Sigmoid colon (tissue), 7 donors: ENCODE data around the gene KSR1. TPM values are rescaled to one million over a fixed set of nuclear protein-coding genes. Genes with fewer than 3 reads are reported as not detected.

Experiments
- DNase-seq: peaks from one replicate; pipeline ENCODE4 v3.0.0-alpha.2; 2019
- H3K27ac ChIP-seq, 4 donors: fragments of 200-600 bp; sonication (generic); one replicate each; pipeline ENCODE4 v1.5.1; 2016 to 2019; ENCODE audit warnings: mild to moderate bottlenecking in 1 of 4
- H3K27me3 ChIP-seq, 3 donors: fragments of 200-600 bp; sonication (generic); one replicate each; pipeline ENCODE4 v1.5.1; 2019; ENCODE audit warnings: mild to moderate bottlenecking in 1 of 3
- H3K36me3 ChIP-seq, 4 donors: fragments of 200-600 bp; sonication (generic); one replicate each; pipeline ENCODE4 v1.5.1; 2016 to 2019
- H3K4me1 ChIP-seq, 4 donors: fragments of 200-600 bp; sonication (generic); one replicate each; pipeline ENCODE4 v1.5.1; 2017 to 2019
- H3K4me3 ChIP-seq, 4 donors: fragments of 200-600 bp; sonication (generic); one replicate each; pipeline ENCODE4 v1.5.1; 2017 to 2019; ENCODE audit warnings: mild to moderate bottlenecking in 2 of 4, moderate library complexity in 1 of 4
- H3K9me3 ChIP-seq, 4 donors: fragments of 200-600 bp in 3 of 4; sonication (generic) in 3 of 4; one replicate each; pipeline versions ENCODE4 v1.5.1 to v1.6.1; 2013 to 2019
- EP300 ChIP-seq, 4 donors: sonication (generic); formaldehyde crosslinking; IDR thresholded peaks; one replicate each; pipeline ENCODE4 v1.6.1; 2017; ENCODE audit warnings: antibody characterized with exemption in 4 of 4
- POLR2A ChIP-seq, 2 donors: fragments of 450-650 bp; IDR thresholded peaks; one replicate each; pipeline ENCODE4 v1.6.1; 2016; ENCODE audit warnings: antibody characterized with exemption in 2 of 2, mild to moderate bottlenecking in 2 of 2, moderate library complexity in 2 of 2
- POLR2AphosphoS5 ChIP-seq, 4 donors: sonication (generic); formaldehyde crosslinking; IDR thresholded peaks; one replicate each; pipeline ENCODE4 v1.6.1; 2017; ENCODE audit warnings: antibody characterized with exemption in 4 of 4
- WGBS, 2 donors: extraction: QIAGEN DNeasy Blood & Tissue Kit; methylation state at CpG; one replicate each; pipeline ENCODE4 v1.1.7; 2013; 5-methylcytosine and 5-hydroxymethylcytosine counted together
- intact Hi-C: fragments of 100-400 bp; cut with DNase I; formaldehyde crosslinking; loops from one replicate; pipeline ENCODE4 v1.15.1; 2023
- polyA plus RNA-seq, 3 donors: library from polyadenylated mRNA; stranded (reverse); fragments of 200-250 nt; gene quantifications; one replicate each; pipeline ENCODE4 v1.2.3, GENCODE V29; 2013
- total RNA-seq, 4 donors: library from RNA; depleted of rRNA; stranded (reverse); fragments of >200 nt; gene quantifications; one replicate each; pipeline ENCODE4 v1.1.0, GENCODE V29; 2016
- TF ChIP-seq, protein P1 (sequence below), 4 experiments: fragments of 450-650 bp in 3 of 4; fragments of 200-600 bp in 1 of 4; IDR thresholded peaks; one replicate each; pipeline ENCODE4 v1.5.1; 2016 to 2019; ENCODE audit warnings: antibody characterized with exemption in 4 of 4, mild to moderate bottlenecking in 3 of 4, moderate library complexity in 2 of 4
- donor health status: healthy with polysubstance abuse.
- donor health status: Bipolar disorder and iron deficiency.
- donor health status: healthy.

Gene KSR1
- total and polyA plus RNA-seq, 7 donors: 4.2 to 25.8 (median 18.2) TPM

DNA sequence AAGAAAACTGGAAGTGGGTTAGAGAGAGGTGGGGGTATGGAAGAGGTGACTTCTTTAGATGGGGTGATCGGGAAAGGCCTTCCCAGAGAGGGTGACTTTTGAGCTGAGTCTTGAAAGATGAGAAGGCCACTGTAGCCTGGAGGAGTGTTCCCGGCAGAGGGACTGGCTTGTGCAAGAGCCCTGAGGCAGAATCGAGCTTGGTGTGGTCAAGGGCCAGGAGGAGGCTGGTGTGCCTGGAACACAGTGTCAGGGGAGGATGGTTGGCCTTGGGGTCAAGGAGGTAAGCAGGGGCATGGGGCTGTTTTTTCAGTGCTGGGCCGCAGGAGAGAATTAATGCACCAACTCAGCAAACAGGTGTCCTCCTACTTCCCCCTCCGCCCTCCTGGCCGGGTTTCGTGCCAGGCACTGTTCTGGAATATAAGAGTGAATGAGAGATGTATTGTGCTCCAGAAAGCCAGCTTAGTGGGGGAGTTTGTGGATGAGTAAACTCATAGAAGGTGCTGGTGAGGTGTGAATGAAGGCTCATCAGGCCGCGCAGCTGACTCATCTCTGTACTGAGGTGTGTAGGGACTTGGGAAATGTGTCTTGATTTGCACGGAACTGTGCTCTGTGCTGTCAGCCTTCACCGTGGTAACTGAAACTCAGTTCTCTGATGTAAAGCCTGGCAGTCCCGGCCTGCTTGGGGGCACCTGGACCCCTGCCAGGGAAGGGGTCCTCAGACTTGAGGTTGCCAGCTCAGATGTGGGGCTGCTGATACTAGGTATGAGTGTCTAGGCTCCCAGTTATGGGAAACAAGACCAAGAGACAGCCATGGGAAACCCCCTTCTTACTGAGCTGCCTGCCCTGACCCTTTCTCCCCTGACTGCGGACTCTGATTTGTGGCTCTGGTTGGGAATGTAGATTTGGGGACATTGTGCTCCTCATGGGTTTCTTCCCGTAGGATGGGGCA is 15.3 kb downstream of the KSR1 start:
- H3K4me3 ChIP-seq: no peak overlapping the region
- H3K27ac ChIP-seq: no peak overlapping the region
- WGBS, 2 donors: 68 to 73% methylated on average over 14 of the region's 14 CpGs
- no peak for DNase-seq
- no peaks in the 10 kb centered on the region for H3K27me3 ChIP-seq
- no peak for TF ChIP-seq EP300 (IDR thresholded peaks at IDR 0.05)
- TF ChIP-seq, protein P1, sequence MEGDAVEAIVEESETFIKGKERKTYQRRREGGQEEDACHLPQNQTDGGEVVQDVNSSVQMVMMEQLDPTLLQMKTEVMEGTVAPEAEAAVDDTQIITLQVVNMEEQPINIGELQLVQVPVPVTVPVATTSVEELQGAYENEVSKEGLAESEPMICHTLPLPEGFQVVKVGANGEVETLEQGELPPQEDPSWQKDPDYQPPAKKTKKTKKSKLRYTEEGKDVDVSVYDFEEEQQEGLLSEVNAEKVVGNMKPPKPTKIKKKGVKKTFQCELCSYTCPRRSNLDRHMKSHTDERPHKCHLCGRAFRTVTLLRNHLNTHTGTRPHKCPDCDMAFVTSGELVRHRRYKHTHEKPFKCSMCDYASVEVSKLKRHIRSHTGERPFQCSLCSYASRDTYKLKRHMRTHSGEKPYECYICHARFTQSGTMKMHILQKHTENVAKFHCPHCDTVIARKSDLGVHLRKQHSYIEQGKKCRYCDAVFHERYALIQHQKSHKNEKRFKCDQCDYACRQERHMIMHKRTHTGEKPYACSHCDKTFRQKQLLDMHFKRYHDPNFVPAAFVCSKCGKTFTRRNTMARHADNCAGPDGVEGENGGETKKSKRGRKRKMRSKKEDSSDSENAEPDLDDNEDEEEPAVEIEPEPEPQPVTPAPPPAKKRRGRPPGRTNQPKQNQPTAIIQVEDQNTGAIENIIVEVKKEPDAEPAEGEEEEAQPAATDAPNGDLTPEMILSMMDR (IDR thresholded peaks at IDR 0.05): no peak
- TF ChIP-seq POLR2A (IDR thresholded peaks at IDR 0.05): no peak
- TF ChIP-seq POLR2AphosphoS5 (IDR thresholded peaks at IDR 0.05): no peak
- H3K36me3 ChIP-seq: no peaks in the 10 kb centered on the region
- peaks cover 0 to 25% (median 19%) of the 10 kb centered on the region in 4 donors for H3K4me1 ChIP-seq
- intact Hi-C loops: no loop called here
- no peaks in the 10 kb centered on the region for H3K9me3 ChIP-seq

DNA sequence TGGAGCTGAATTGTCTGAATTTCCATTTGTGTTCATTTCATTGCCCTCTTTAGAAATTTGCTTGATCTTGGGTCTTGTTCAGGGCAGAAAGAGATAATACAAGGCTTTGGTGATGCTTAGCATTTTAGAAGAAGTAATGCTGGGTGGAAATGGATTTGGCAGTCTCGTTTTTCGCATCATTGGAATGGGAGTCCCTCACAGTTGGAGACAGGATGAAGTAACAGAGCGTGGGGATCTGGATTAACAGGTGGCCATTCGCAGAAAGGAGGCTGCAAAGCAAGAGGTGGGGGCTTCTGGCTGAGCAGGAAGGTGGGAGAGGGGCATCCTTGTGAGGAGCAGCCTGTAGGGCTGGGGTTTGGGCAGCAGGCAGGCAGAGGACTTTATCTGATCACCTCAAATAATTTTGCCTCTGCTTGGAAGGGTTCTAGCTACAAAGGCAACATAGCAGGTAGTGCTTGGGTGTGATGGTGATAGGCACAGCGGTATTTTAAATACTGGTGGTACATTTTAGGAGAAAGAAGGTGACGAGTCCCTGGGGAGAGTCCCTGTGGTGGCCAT is 17.0 kb downstream of the KSR1 start:
- no peaks in the 10 kb centered on the region for H3K36me3 ChIP-seq
- H3K4me3 ChIP-seq: no peak overlapping the region
- H3K9me3 ChIP-seq: no peaks in the 10 kb centered on the region
- peaks cover 0 to 25% (median 19%) of the 10 kb centered on the region in 4 donors for H3K4me1 ChIP-seq
- no peaks in the 10 kb centered on the region for H3K27me3 ChIP-seq
- no peak for DNase-seq
- intact Hi-C loops: no loop called here
- 79 to 86% methylated on average over 6 of the region's 6 CpGs for WGBS, 2 donors
- H3K27ac ChIP-seq: peak overlapping the region in 2 of 4 donors; percentile 14 to 44
- TF ChIP-seq, protein P1 (IDR thresholded peaks at IDR 0.05): no peak
- TF ChIP-seq POLR2AphosphoS5 (IDR thresholded peaks at IDR 0.05) (no peak), EP300 (IDR thresholded peaks at IDR 0.05) (no peak), POLR2A (IDR thresholded peaks at IDR 0.05) (no peak)

DNA sequence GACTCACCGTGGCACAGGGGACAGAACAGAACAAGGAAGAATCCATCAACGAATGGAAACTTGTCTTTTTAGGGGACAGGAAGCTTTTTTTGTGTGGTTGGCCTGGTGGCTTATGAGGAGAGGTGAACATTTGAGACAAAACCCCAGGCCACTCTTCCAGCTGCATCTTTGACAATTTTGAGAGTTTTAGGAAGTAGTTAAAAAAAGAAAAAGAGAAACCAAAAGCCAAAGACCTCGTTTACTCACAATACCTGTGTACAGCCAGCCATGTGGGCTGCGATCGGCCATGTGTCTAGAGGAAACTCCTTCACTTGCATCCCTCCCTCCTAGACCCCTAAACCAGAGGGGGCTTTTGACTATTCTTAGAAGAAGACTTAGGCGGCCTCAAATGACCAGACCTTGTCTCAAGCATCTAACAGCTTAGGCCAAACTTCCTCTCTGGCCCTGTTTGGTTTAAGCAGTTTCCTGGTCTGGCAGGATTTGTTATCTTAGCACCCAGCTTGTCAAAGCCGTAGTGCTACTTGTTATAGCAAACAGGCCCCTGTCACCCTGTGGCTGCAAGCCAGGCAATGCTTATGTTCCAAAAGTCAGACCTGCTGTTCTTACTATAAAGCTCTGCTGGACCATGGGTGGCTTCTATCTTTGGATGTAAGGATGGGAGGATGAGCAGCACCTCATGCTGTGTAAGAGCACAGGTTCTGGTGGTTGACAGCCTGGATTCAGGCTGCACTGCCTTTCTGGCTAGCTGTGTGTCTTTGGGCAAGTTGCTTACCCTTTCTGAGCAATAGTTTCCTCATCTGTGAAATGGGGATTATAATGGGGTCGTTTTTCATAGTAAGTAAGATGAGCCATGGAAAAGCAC is 17.7 kb downstream of the KSR1 start:
- peak; percentile 75 for DNase-seq
- intact Hi-C loops: no loop called here
- H3K4me3 ChIP-seq: no peak overlapping the region
- TF ChIP-seq POLR2A (IDR thresholded peaks at IDR 0.05) (no peak), POLR2AphosphoS5 (IDR thresholded peaks at IDR 0.05) (peak in 3 of 4 donors; percentile 15 to 57 (median 28))
- no peaks in the 10 kb centered on the region for H3K9me3 ChIP-seq
- H3K27me3 ChIP-seq: no peaks in the 10 kb centered on the region
- H3K36me3 ChIP-seq: no peaks in the 10 kb centered on the region
- H3K4me1 ChIP-seq: peaks cover 0 to 25% (median 19%) of the 10 kb centered on the region in 4 donors
- peak overlapping the region in 2 of 4 donors; percentile 14 to 44 for H3K27ac ChIP-seq
- 37 to 58% methylated on average over 8 of the region's 8 CpGs for WGBS, 2 donors

DNA sequence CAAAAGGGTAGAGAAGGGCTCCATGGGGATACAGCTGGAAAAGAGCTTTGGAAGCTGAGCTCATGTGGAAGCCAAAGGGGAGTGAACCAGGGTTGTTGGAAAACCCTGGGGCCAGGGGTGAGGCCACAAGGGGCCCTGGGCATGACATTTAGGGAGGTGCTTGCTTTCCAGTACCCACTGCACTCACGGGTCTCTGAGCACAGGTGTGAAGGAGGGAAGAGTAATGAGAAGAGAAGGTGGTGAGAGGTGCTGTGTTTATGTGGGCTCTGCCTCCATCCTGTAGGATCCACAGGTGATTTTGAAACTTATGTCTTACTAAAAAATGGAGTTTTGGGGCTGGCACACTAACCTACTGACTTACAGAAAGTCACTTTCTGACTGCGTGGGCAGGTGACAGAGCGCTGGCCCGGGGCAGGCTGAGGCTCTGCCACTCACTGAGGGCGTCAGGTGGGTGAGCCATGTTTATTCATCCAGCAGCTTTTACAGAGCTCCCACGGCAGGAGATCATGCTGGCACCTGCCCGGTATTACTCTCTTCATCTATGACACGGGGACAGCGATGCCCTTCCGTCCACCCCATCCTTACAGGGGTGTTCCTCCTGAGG is 18.9 kb downstream of the KSR1 start:
- TF ChIP-seq EP300 (IDR thresholded peaks at IDR 0.05) (no peak), POLR2AphosphoS5 (IDR thresholded peaks at IDR 0.05) (no peak), POLR2A (IDR thresholded peaks at IDR 0.05) (no peak)
- TF ChIP-seq, protein P1 (IDR thresholded peaks at IDR 0.05): no peak
- no peak overlapping the region for H3K4me3 ChIP-seq
- peaks cover 0 to 25% (median 19%) of the 10 kb centered on the region in 4 donors for H3K4me1 ChIP-seq
- no peaks in the 10 kb centered on the region for H3K27me3 ChIP-seq
- H3K9me3 ChIP-seq: no peaks in the 10 kb centered on the region
- 78 to 84% methylated on average over 10 of the region's 10 CpGs for WGBS, 2 donors
- DNase-seq: no peak
- H3K36me3 ChIP-seq: no peaks in the 10 kb centered on the region
- intact Hi-C loops: no loop called here
- no peak overlapping the region for H3K27ac ChIP-seq
